ENCODE measurements around the gene SLC6A4. TPM values are rescaled to one million over a fixed set of nuclear protein-coding genes. Genes with fewer than 3 reads are reported as not detected.

SLC6A4 gene
- total and polyA plus RNA-seq, 2 experiments from 2014 or later, result 0.06 to 0.14 TPM

DNA sequence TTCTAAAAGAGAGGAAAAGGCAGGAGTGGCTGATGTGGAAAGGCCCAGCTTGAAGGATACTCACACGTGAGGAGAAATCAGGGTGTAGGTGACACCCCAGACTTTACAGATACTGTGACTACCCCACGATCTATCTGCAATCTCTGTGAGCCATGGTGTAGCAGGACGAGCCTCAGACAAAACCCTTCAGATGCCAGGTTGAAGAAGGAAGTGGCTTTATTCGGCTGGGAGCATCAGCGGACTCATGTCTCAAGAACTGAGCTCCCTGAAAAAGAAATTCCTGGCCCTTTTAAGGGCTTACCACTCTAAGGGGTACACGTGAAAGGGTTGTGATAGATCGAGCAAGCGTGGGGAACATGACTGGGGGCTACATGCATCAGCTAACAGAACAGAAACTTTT, 4.7 kb upstream of the SLC6A4 start (continued):
- TF ChIP-seq, protein P1, sequence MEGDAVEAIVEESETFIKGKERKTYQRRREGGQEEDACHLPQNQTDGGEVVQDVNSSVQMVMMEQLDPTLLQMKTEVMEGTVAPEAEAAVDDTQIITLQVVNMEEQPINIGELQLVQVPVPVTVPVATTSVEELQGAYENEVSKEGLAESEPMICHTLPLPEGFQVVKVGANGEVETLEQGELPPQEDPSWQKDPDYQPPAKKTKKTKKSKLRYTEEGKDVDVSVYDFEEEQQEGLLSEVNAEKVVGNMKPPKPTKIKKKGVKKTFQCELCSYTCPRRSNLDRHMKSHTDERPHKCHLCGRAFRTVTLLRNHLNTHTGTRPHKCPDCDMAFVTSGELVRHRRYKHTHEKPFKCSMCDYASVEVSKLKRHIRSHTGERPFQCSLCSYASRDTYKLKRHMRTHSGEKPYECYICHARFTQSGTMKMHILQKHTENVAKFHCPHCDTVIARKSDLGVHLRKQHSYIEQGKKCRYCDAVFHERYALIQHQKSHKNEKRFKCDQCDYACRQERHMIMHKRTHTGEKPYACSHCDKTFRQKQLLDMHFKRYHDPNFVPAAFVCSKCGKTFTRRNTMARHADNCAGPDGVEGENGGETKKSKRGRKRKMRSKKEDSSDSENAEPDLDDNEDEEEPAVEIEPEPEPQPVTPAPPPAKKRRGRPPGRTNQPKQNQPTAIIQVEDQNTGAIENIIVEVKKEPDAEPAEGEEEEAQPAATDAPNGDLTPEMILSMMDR (conservative IDR thresholded peaks at IDR 0.05; ENCODE audit: low read depth in 2 of 2), result no peak
- TF ChIP-seq ZNF114 (CRISPR knock-in tag; IDR thresholded peaks at IDR 0.05) (no peak), CREB1 (CRISPR knock-in tag; IDR thresholded peaks at IDR 0.05; ENCODE audit: low read depth) (no peak)

DNA sequence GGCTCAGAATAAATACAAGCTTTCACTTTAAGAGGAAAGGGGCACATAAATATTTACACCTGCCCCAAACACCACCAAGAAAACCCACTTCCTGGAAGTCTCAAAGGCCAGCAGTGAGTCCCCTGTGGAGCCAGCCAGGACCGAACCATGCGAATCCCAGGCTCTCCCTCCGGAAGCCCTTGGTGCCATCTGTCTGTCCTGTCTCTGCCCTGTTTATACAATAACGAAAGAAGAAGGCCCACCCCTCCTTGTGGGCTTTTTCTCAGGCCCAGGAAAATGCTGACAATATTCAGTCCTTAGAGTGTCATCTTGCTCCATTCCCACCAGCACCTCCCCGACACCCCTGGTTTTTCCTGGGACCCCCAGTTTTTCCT, 3.6 kb upstream of the SLC6A4 start:
- Histone ChIP-seq H3K9me2 (ENCODE audit: insufficient read depth) (no peaks in the 10 kb centered on the region), H3K4me3 (peak overlapping the region; percentile 66; the same call in 1 of the 2 replicates), H3K36me3 (ENCODE audit: insufficient read depth) (no peaks in the 10 kb centered on the region), H3K27ac (ENCODE audit: low read depth) (no peak overlapping the region), H3K79me2 (replicated peaks; ENCODE audit: insufficient read depth) (no peaks in the 10 kb centered on the region), H3K27me3 (ENCODE audit: insufficient read depth) (peaks cover 58% of the 10 kb centered on the region), H2AFZ (peak overlapping the region; percentile 95; the same call in 1 of the 2 replicates), H3F3A (replicated peaks; ENCODE audit: low read depth) (no peaks in the 10 kb centered on the region), H3K4me2 (peak overlapping the region; percentile 92), H3K4me1 (ENCODE audit: insufficient read depth) (peaks cover 27% of the 10 kb centered on the region), H4K20me1 (replicated peaks; ENCODE audit: insufficient read depth) (no peaks in the 10 kb centered on the region)
- peaks cover 26% of the 10 kb centered on the region for H3K4me1 Mint-ChIP-seq
- DNase-seq (ENCODE audit: low spot score) (no peak), ATAC-seq (no peak)
- H3K4me3 Mint-ChIP-seq, result peak overlapping the region; percentile 74
- H3K27me3 Mint-ChIP-seq (ENCODE audit: insufficient read depth, low read depth, poor library complexity), result peaks cover 53% of the 10 kb centered on the region
- H3K27ac Mint-ChIP-seq, result no peak overlapping the region
- H3K9me3 Mint-ChIP-seq, result peaks cover 9% of the 10 kb centered on the region
- peaks cover 5% of the 10 kb centered on the region; the same call in 2 of the 3 replicates for H3K36me3 Mint-ChIP-seq (ENCODE audit: low read depth)
- TF ChIP-seq STAT1 (IDR thresholded peaks at IDR 0.05; ENCODE audit: unreplicated experiment) (no peak), NANOG (IDR thresholded peaks at IDR 0.05; ENCODE audit: borderline replicate concordance) (no peak), EZH2 (IDR thresholded peaks at IDR 0.05; ENCODE audit: low read depth, unreplicated experiment) (no peak), POLR2AphosphoS5 (IDR thresholded peaks at IDR 0.05; ENCODE audit: low read depth) (no peak), JUNB (IDR thresholded peaks at IDR 0.05; ENCODE audit: unreplicated experiment) (no peak), ZNF114 (CRISPR knock-in tag; IDR thresholded peaks at IDR 0.05) (no peak), EZH2phosphoT487 (IDR thresholded peaks at IDR 0.05; ENCODE audit: unreplicated experiment) (no peak), ZNF331 (CRISPR knock-in tag; IDR thresholded peaks at IDR 0.05; ENCODE audit: low read depth) (no peak)
- TF ChIP-seq, protein P2, sequence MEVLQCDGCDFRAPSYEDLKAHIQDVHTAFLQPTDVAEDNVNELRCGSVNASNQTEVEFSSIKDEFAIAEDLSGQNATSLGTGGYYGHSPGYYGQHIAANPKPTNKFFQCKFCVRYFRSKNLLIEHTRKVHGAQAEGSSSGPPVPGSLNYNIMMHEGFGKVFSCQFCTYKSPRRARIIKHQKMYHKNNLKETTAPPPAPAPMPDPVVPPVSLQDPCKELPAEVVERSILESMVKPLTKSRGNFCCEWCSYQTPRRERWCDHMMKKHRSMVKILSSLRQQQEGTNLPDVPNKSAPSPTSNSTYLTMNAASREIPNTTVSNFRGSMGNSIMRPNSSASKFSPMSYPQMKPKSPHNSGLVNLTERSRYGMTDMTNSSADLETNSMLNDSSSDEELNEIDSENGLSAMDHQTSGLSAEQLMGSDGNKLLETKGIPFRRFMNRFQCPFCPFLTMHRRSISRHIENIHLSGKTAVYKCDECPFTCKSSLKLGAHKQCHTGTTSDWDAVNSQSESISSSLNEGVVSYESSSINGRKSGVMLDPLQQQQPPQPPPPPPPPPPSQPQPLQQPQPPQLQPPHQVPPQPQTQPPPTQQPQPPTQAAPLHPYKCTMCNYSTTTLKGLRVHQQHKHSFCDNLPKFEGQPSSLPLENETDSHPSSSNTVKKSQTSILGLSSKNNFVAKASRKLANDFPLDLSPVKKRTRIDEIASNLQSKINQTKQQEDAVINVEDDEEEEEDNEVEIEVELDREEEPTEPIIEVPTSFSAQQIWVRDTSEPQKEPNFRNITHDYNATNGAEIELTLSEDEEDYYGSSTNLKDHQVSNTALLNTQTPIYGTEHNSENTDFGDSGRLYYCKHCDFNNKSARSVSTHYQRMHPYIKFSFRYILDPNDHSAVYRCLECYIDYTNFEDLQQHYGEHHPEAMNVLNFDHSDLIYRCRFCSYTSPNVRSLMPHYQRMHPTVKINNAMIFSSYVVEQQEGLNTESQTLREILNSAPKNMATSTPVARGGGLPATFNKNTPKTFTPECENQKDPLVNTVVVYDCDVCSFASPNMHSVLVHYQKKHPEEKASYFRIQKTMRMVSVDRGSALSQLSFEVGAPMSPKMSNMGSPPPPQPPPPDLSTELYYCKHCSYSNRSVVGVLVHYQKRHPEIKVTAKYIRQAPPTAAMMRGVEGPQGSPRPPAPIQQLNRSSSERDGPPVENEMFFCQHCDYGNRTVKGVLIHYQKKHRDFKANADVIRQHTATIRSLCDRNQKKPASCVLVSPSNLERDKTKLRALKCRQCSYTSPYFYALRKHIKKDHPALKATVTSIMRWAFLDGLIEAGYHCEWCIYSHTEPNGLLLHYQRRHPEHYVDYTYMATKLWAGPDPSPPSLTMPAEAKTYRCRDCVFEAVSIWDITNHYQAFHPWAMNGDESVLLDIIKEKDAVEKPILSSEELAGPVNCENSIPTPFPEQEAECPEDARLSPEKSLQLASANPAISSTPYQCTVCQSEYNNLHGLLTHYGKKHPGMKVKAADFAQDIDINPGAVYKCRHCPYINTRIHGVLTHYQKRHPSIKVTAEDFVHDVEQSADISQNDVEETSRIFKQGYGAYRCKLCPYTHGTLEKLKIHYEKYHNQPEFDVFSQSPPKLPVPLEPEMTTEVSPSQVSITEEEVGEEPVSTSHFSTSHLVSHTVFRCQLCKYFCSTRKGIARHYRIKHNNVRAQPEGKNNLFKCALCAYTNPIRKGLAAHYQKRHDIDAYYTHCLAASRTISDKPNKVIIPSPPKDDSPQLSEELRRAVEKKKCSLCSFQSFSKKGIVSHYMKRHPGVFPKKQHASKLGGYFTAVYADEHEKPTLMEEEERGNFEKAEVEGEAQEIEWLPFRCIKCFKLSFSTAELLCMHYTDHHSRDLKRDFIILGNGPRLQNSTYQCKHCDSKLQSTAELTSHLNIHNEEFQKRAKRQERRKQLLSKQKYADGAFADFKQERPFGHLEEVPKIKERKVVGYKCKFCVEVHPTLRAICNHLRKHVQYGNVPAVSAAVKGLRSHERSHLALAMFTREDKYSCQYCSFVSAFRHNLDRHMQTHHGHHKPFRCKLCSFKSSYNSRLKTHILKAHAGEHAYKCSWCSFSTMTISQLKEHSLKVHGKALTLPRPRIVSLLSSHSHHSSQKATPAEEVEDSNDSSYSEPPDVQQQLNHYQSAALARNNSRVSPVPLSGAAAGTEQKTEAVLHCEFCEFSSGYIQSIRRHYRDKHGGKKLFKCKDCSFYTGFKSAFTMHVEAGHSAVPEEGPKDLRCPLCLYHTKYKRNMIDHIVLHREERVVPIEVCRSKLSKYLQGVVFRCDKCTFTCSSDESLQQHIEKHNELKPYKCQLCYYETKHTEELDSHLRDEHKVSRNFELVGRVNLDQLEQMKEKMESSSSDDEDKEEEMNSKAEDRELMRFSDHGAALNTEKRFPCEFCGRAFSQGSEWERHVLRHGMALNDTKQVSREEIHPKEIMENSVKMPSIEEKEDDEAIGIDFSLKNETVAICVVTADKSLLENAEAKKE (CRISPR knock-in tag; IDR thresholded peaks at IDR 0.05), result no peak
- TF ChIP-seq, protein P1 (conservative IDR thresholded peaks at IDR 0.05; ENCODE audit: low read depth in 2 of 2), result no peak
- TF ChIP-seq, protein P3, sequence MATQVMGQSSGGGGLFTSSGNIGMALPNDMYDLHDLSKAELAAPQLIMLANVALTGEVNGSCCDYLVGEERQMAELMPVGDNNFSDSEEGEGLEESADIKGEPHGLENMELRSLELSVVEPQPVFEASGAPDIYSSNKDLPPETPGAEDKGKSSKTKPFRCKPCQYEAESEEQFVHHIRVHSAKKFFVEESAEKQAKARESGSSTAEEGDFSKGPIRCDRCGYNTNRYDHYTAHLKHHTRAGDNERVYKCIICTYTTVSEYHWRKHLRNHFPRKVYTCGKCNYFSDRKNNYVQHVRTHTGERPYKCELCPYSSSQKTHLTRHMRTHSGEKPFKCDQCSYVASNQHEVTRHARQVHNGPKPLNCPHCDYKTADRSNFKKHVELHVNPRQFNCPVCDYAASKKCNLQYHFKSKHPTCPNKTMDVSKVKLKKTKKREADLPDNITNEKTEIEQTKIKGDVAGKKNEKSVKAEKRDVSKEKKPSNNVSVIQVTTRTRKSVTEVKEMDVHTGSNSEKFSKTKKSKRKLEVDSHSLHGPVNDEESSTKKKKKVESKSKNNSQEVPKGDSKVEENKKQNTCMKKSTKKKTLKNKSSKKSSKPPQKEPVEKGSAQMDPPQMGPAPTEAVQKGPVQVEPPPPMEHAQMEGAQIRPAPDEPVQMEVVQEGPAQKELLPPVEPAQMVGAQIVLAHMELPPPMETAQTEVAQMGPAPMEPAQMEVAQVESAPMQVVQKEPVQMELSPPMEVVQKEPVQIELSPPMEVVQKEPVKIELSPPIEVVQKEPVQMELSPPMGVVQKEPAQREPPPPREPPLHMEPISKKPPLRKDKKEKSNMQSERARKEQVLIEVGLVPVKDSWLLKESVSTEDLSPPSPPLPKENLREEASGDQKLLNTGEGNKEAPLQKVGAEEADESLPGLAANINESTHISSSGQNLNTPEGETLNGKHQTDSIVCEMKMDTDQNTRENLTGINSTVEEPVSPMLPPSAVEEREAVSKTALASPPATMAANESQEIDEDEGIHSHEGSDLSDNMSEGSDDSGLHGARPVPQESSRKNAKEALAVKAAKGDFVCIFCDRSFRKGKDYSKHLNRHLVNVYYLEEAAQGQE (IDR thresholded peaks at IDR 0.05; ENCODE audit: unreplicated experiment), result no peak
